ENCODE data around the gene RBM20. TPM values are rescaled to one million over a fixed set of nuclear protein-coding genes. Genes with fewer than 3 reads are reported as not detected.

Gene RBM20
- total RNA-seq, 1 experiment from 2014 or later = 0.11 TPM

- BruUV-seq (replicated peaks) = no TSS peak
- no peaks in the 10 kb centered on the region for H3K79me2 ChIP-seq (ENCODE audit: low read depth)
- H2AFZ ChIP-seq = no peak overlapping the region
- H3K36me3 ChIP-seq (ENCODE audit: low read depth) = no peaks in the 10 kb centered on the region
- peaks cover 5% of the 10 kb centered on the region for H3K4me1 ChIP-seq (replicated peaks; ENCODE audit: insufficient read depth)
- ChIA-PET POLR2A (ENCODE audit: unreplicated experiment) (no interaction called here), CTCF (no interaction called here)
- H3K9me2 ChIP-seq (ENCODE audit: insufficient read depth) = no peaks in the 10 kb centered on the region
- H3K27ac ChIP-seq = no peak overlapping the region
- H3K27me3 ChIP-seq (ENCODE audit: insufficient read depth, low read depth) = no peaks in the 10 kb centered on the region
- no peak overlapping the region for H3K4me3 ChIP-seq
- no peak for TF ChIP-seq CTCF (conservative IDR thresholded peaks at IDR 0.05)
- no peak for TF ChIP-seq EZH2 (IDR thresholded peaks at IDR 0.05; ENCODE audit: low read depth)
- no peaks in the 10 kb centered on the region for H4K20me1 ChIP-seq (ENCODE audit: insufficient read depth)
- no peak for DNase-seq
- intact Hi-C loops (cut with micrococcal nuclease; ENCODE audit: unreplicated experiment) = no loop called here
- H3K4me2 ChIP-seq = no peak overlapping the region
- no peaks in the 10 kb centered on the region for H3F3A ChIP-seq (ENCODE audit: insufficient read depth, low read depth)
- H3K9me3 ChIP-seq (ENCODE audit: insufficient read depth, low read depth) = no peaks in the 10 kb centered on the region
These were observed 26.2 kb downstream of the RBM20 start for GRCh38 chr10:110670335-110670734.

DNA sequence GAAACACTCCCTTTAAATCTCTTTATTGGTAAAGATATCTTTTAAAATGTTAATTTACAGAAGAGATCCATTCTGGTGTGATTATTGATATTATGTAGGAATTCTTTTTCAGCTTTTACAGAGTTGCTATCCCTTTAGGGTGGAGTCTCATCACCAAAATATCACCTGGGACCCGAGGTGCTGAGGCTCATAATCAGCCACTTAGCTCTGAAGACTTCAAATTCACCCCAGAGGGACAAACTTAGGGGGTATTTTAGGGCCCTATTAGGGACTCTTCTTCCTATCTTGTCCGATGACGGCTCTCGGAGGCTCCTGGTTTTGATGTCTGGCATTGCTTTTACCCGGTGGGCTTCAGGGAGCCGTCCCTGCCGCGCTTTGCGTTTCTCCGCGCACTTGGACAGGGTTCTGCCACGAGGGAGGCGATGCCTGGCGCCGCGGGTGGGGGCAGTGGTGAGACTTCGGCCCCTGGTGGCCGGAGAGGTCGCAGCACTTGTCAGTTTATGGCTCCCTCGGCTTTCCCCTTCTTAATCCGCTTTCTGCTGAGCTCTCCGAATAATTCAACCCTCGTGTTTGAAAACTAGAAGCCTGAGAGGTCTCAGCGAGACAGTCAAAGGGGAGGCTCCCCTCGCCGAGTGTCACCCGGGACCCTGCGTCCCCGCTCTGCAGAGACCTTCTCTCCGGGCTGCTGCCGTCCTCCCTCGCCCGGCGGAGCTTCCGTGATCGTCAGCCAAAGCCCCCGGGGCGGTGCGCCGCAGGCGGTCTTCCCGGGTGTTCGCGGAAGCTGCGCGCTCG is 27.8 kb downstream of the RBM20 start:
- Histone ChIP-seq H4K20me1 (ENCODE audit: insufficient read depth) (no peaks in the 10 kb centered on the region), H3K9me2 (ENCODE audit: insufficient read depth) (no peaks in the 10 kb centered on the region), H3K4me3 (peak overlapping the region; percentile 75), H3K4me1 (replicated peaks; ENCODE audit: insufficient read depth) (no peaks in the 10 kb centered on the region; the same call in 1 of the 2 replicates), H3K27ac (no peak overlapping the region), H3K36me3 (ENCODE audit: low read depth) (no peaks in the 10 kb centered on the region), H3K79me2 (ENCODE audit: low read depth) (no peaks in the 10 kb centered on the region), H2AFZ (peak overlapping the region; percentile 88), H3K9me3 (ENCODE audit: insufficient read depth, low read depth) (no peaks in the 10 kb centered on the region), H3K4me2 (peak overlapping the region; percentile 93), H3F3A (ENCODE audit: insufficient read depth, low read depth) (no peaks in the 10 kb centered on the region), H3K27me3 (ENCODE audit: insufficient read depth, low read depth) (no peaks in the 10 kb centered on the region)
- no TSS peak for BruUV-seq (replicated peaks)
- intact Hi-C loops (cut with micrococcal nuclease; ENCODE audit: unreplicated experiment) = loop anchor here (2.0 kb wide), 1 partner anchor 61 kb away; no protein-coding TSS in a partner anchor
- ChIA-PET POLR2A (ENCODE audit: unreplicated experiment) (interaction anchor here (0.6 to 0.7 kb wide), 2 partner anchors 246 to 1794 kb away, joined by 3 to 9 read pairs; no protein-coding TSS in a partner anchor), CTCF (interaction anchor here (0.6 to 1.2 kb wide), 3 partner anchors 9 to 102 kb away, joined by 3 read pairs; no protein-coding TSS in a partner anchor)
- DNase-seq = peak; percentile 55 to 64
- TF ChIP-seq CTCF (conservative IDR thresholded peaks at IDR 0.05) (peak; percentile 74), EZH2 (IDR thresholded peaks at IDR 0.05; ENCODE audit: low read depth) (no peak)

- H2AFZ ChIP-seq = peak overlapping the region; percentile 88
- H3K79me2 ChIP-seq (ENCODE audit: low read depth) = no peaks in the 10 kb centered on the region
- CTCF ChIA-PET = interaction anchor here (0.8 to 1.2 kb wide), 2 partner anchors 62 to 102 kb away, joined by 3 read pairs; no protein-coding TSS in a partner anchor
- peak overlapping the region; percentile 75 for H3K4me3 ChIP-seq
- H3K4me1 ChIP-seq (replicated peaks; ENCODE audit: insufficient read depth) = no peaks in the 10 kb centered on the region; the same call in 1 of the 2 replicates
- no TSS peak for BruUV-seq (replicated peaks)
- no peaks in the 10 kb centered on the region for H3K27me3 ChIP-seq (ENCODE audit: insufficient read depth, low read depth)
- POLR2A ChIA-PET (ENCODE audit: unreplicated experiment) = interaction anchor here (0.6 to 0.7 kb wide), 3 partner anchors 28 to 1794 kb away, joined by 3 to 9 read pairs (median 7); no protein-coding TSS in a partner anchor
- no peak for DNase-seq
- H3K9me3 ChIP-seq (ENCODE audit: insufficient read depth, low read depth) = no peaks in the 10 kb centered on the region
- H4K20me1 ChIP-seq (ENCODE audit: insufficient read depth) = no peaks in the 10 kb centered on the region
- intact Hi-C loops (cut with micrococcal nuclease; ENCODE audit: unreplicated experiment) = loop anchor here (2.0 kb wide), 1 partner anchor 62 kb away; no protein-coding TSS in a partner anchor
- TF ChIP-seq CTCF (conservative IDR thresholded peaks at IDR 0.05) = no peak
- H3K9me2 ChIP-seq (ENCODE audit: insufficient read depth) = no peaks in the 10 kb centered on the region
- no peak overlapping the region for H3K27ac ChIP-seq
- H3F3A ChIP-seq (ENCODE audit: insufficient read depth, low read depth) = no peaks in the 10 kb centered on the region
- H3K4me2 ChIP-seq = peak overlapping the region; percentile 93
- H3K36me3 ChIP-seq (ENCODE audit: low read depth) = no peaks in the 10 kb centered on the region
These were observed 28.4 kb downstream of the RBM20 start for GRCh38 chr10:110672580-110672919.

All from PC-9 (cell line).